Activated CD8-positive, alpha-beta memory T cell treated with anti-CD3 and anti-CD28 coated beads, Interleukin-2, amount 10 ng/mL, durations not matched to agents 7 days and 5 days (primary cell): ENCODE measurements around the gene EEF1A1. TPM values are rescaled to one million over a fixed set of nuclear protein-coding genes. Genes with fewer than 3 reads are reported as not detected.
"Not testable (repeated sequence)": the region's sequence is repeated elsewhere in the genome, so short reads cannot be mapped to it uniquely, and the experiment has no call there.

Source experiments
- ATAC-seq: fragments of 150-1000 bp; cut with Tn5 transposase; one replicate; pipeline ENCODE4 v1.10.0; 2021; ENCODE audit warnings: moderate library complexity
- CTCF ChIA-PET: fragments of 350-600 bp; sonication (Branson Sonifier 250); formaldehyde crosslinking; loops from one replicate; lab custom pipeline; 2021; ENCODE audit warnings: antibody characterized with exemption; lab: Charles Lee
- DNase-seq: peaks from one replicate; pipeline ENCODE4 v3.0.0-alpha.2; 2020
- H3K27ac Mint-ChIP-seq: one replicate; pipeline ENCODE4 v1.8.0; 2021; ENCODE audit warnings: mild to moderate bottlenecking, mixed read lengths
- H3K27me3 Mint-ChIP-seq: one replicate; pipeline ENCODE4 v1.8.0; 2021; ENCODE audit warnings: mixed read lengths
- H3K36me3 Mint-ChIP-seq: one replicate; pipeline ENCODE4 v1.8.0; 2021; ENCODE audit warnings: mild to moderate bottlenecking, mixed read lengths
- H3K4me1 Mint-ChIP-seq: one replicate; pipeline ENCODE4 v1.8.0; 2021; ENCODE audit warnings: mixed read lengths
- H3K4me3 Mint-ChIP-seq: one replicate; pipeline ENCODE4 v1.8.0; 2021; ENCODE audit warnings: mild to moderate bottlenecking, moderate library complexity, mixed read lengths
- H3K9me3 Mint-ChIP-seq: one replicate; pipeline ENCODE4 v1.8.0; 2022; ENCODE audit warnings: low read depth, mixed read lengths
- total RNA-seq, 2 experiments: library from RNA; stranded (reverse); gene quantifications; one replicate each; pipeline ENCODE4 v1.2.3, GENCODE V29; 2021

EEF1A1 gene
- total RNA-seq: 1,000 to 10,000 TPM; 5,026 to 6,984 TPM

- H3K9me3 Mint-ChIP-seq: no peaks in the 10 kb centered on the region
- peak within 1 kb of the TSS; percentile 99 for H3K27ac Mint-ChIP-seq
- H3K4me3 Mint-ChIP-seq: peak within 1 kb of the TSS; percentile 96
- CTCF ChIA-PET: interaction anchor here (0.9 to 5.9 kb wide), 10 partner anchors 18 to 133 kb away, joined by 3 to 42 read pairs (median 5); partner anchors contain the start of genes MTO1 and SLC17A5
- ATAC-seq (peak; percentile 69), DNase-seq (peak; percentile 100)
- H3K36me3 Mint-ChIP-seq: peaks cover 51% of the 10 kb centered on the region
- H3K27me3 Mint-ChIP-seq: no peaks in the 10 kb centered on the region
- peaks cover 47% of the 10 kb centered on the region for H3K4me1 Mint-ChIP-seq
Measured at GRCh38 chr6:73520688-73521350, at the start of gene EEF1A1. TSS of gene EEF1A1 (minus strand) at chr6:73521032. CDS start at chr6:73520026, 1,006 bp downstream.

GRCh38 chr6:73569121-73569520, 48.3 kb upstream of the EEF1A1 start:
- CTCF ChIA-PET: no interaction called here
- ATAC-seq (no peak), DNase-seq (no peak)
- Mint-ChIP-seq H3K4me1 (peaks cover 6% of the 10 kb centered on the region), H3K36me3 (no peaks in the 10 kb centered on the region), H3K27ac (no peak overlapping the region), H3K9me3 (no peaks in the 10 kb centered on the region), H3K27me3 (no peaks in the 10 kb centered on the region), H3K4me3 (no peak overlapping the region)

DNA sequence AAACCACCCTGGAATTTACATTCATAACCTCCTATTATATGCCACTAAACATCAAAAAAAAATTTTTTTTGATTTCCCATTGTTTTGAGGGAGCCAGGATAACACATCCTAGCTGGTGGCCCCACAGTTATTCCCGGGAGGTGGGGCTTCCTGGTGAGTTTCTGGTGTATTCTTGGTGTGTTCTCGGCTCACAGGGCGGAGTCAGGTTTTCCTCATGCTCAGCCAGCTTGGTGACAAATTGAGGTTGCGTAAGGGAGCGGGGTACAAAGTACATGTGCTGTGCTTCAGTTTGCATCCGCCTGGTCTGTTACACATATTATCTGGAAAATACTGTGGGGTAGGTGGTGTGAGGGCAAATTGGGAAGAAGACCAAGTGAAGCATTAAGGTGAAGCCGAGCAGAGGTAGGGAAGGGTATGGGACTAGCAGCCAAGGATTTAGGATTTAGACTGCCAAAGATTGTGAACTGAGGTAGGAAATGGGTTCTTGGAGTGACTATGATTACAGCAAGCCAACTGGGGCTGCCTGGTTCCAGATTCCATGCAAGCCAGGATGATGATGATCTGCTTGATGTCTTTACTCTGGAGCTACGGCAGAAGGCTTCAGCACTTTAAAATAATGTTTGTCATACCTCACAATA, 46.2 kb upstream of the EEF1A1 start:
- Mint-ChIP-seq H3K27me3 (no peaks in the 10 kb centered on the region), H3K4me3 (no peak overlapping the region), H3K9me3 (no peaks in the 10 kb centered on the region), H3K36me3 (no peaks in the 10 kb centered on the region), H3K4me1 (peaks cover 6% of the 10 kb centered on the region), H3K27ac (no peak overlapping the region)
- DNase-seq: no peak
- no peak for ATAC-seq
- CTCF ChIA-PET: interaction anchor here (1.3 kb wide), 1 partner anchor 11 kb away, joined by 4 read pairs; no protein-coding TSS in a partner anchor

DNA sequence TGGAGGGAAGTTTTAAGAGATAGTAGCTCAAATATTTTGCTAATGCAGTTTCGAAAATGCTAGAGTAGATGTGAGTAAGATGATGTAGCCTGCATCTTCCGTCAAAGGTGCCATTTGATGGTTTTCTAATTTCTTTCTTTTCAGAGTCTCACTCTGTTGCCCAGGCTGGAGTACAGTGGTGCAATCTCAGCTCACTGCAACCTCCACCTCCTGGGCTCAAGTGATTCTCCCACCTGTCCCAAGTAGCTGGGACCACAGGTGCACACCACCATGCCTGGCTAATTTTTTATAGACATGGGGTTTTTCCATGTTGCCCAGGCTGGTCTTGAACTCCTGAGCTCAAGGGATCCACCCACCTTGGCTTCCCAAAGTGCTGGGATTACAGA, 45.6 kb upstream of the EEF1A1 start:
- CTCF ChIA-PET: interaction anchor here (0.6 to 1.3 kb wide), 2 partner anchors 12 to 680 kb away, joined by 3 to 4 read pairs; no protein-coding TSS in a partner anchor
- H3K4me1 Mint-ChIP-seq, H3K4me3 Mint-ChIP-seq, H3K27me3 Mint-ChIP-seq, ATAC-seq, DNase-seq, H3K9me3 Mint-ChIP-seq, H3K27ac Mint-ChIP-seq, H3K36me3 Mint-ChIP-seq: not testable (repeated sequence)

- no peak overlapping the region for H3K27ac Mint-ChIP-seq
- CTCF ChIA-PET: interaction anchor here (0.6 to 1.3 kb wide), 2 partner anchors 12 to 680 kb away, joined by 3 to 4 read pairs; no protein-coding TSS in a partner anchor
- no peaks in the 10 kb centered on the region for H3K9me3 Mint-ChIP-seq
- H3K4me3 Mint-ChIP-seq: no peak overlapping the region
- no peak for ATAC-seq
- no peak for DNase-seq
- no peaks in the 10 kb centered on the region for H3K27me3 Mint-ChIP-seq
- no peaks in the 10 kb centered on the region for H3K36me3 Mint-ChIP-seq
- H3K4me1 Mint-ChIP-seq: peaks cover 4% of the 10 kb centered on the region
Measured at GRCh38 chr6:73565767-73566485, 45.1 kb upstream of the EEF1A1 start.

DNA sequence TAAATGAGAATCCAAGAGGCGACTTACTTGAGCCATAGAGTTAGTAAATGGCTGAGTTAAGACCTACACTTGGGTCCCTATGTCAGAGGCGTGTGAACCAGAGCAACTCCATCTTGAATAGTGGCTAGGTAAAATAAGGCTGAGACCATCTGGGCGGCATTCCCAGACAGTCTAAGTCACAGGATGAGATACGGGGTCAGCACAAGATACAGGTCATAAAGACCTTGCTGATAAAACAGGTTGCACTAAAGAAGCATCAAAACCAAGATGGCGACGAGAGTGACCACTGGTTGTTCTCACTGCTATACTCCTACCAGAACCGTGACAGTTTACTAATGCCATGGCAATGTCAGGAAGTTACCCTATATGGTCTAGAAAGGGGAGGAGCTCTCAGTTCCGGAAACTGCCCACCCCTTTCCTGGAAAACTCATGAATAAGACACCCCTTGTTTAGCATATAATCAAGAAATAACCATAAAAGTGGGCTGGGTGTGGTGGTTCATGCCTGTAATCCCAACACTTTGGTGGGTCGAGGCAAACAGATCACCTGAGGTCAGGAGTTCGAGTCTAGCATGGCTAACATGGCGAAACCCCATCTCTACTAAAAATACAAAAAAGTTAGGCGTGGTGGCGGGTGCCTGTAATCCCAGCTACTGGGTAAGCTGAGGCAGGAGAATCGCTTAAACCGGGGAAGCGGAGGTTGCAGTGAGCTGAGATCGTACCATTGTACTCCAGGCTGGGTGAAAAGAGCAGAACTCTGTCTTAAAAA, 43.9 kb upstream of the EEF1A1 start:
- no peaks in the 10 kb centered on the region for H3K9me3 Mint-ChIP-seq
- H3K27ac Mint-ChIP-seq: no peak overlapping the region
- peaks cover 13% of the 10 kb centered on the region for H3K4me1 Mint-ChIP-seq
- no peak for DNase-seq
- no peaks in the 10 kb centered on the region for H3K27me3 Mint-ChIP-seq
- CTCF ChIA-PET: no interaction called here
- no peak overlapping the region for H3K4me3 Mint-ChIP-seq
- no peak for ATAC-seq
- H3K36me3 Mint-ChIP-seq: no peaks in the 10 kb centered on the region

DNA sequence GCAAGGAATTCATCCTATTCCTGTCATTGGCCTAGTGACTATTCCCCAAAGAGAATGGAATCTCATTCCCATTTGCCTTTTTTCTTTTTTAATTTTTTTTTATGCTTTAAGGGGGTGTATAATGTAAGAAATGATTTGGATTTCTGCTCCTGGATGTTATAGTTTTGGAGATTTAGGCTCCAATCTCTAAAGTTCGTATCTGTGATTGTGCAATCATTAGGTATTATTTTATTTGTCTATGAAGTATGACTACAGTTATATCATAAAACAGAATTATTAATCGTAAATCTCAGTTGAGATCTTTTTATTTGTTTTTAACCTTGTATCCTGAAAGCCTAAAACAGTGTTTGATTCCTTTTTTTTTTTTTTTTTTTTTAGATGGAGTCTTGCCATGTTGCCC, 41.7 kb upstream of the EEF1A1 start:
- DNase-seq: no peak
- Mint-ChIP-seq H3K36me3 (no peaks in the 10 kb centered on the region), H3K27ac (no peak overlapping the region), H3K4me3 (no peak overlapping the region), H3K27me3 (no peaks in the 10 kb centered on the region), H3K4me1 (peaks cover 16% of the 10 kb centered on the region), H3K9me3 (no peaks in the 10 kb centered on the region)
- ATAC-seq: no peak
- CTCF ChIA-PET: no interaction called here

DNA sequence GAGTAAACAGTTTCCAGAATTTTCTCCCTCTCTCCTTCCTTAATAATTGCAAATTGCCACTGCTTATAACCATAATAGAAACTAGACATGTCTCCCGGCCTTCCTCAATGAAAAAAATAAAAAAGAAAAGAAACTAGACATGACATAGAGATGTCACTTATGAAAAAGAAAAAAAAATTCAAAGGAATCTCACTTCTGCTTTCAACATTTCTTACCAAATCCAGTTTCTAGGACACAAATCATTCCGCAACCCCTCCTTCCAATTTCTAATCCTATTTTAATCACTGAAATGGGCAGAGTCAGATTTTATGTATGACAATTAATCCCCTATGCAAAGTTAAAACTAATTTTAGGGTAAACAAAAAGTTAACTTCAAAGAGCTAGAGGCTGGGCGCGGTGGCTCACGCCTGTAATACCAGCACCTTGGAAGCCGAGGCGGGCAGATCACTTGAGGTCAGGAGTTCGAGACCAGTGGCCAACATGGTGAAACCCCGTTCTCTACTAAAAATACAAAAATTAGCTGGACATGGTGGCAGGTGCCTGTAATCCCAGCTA, 40.1 kb upstream of the EEF1A1 start:
- no peaks in the 10 kb centered on the region for H3K9me3 Mint-ChIP-seq
- H3K36me3 Mint-ChIP-seq: no peaks in the 10 kb centered on the region
- no peak for ATAC-seq
- no peak for DNase-seq
- CTCF ChIA-PET: interaction anchor here (1.2 kb wide), 1 partner anchor 13 kb away, joined by 3 read pairs; no protein-coding TSS in a partner anchor
- H3K4me1 Mint-ChIP-seq: peaks cover 16% of the 10 kb centered on the region
- no peak overlapping the region for H3K27ac Mint-ChIP-seq
- no peaks in the 10 kb centered on the region for H3K27me3 Mint-ChIP-seq
- no peak overlapping the region for H3K4me3 Mint-ChIP-seq

DNA sequence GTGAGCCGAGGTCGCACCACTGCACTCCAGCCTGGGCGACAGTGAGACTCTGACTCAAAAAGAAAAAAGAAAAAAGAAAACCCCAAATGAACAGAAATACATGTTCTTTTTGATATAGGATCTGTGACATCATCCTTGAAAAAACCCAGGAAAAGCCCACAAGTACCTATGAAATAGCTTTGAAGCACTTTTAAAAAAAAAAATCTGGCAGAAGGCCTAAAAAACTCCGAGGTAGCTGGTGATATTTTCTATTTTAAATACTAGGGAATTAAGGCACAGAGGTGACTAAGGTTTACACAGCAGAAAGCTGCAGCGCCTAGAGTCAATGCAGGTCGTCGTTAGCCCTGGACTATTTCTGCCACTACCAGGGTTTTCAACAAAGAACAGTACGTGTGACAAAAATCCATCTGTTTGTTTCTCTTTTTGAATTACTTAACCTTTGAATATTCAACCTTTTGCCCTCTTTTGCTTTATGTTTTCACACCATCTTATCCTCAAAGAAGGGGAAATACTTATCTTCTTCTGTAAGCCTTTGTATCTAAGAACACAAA, 39.4 kb upstream of the EEF1A1 start:
- ATAC-seq (no peak), DNase-seq (no peak)
- Mint-ChIP-seq H3K4me1 (peaks cover 16% of the 10 kb centered on the region), H3K9me3 (no peaks in the 10 kb centered on the region), H3K27ac (no peak overlapping the region), H3K36me3 (no peaks in the 10 kb centered on the region), H3K27me3 (no peaks in the 10 kb centered on the region), H3K4me3 (no peak overlapping the region)
- CTCF ChIA-PET: no interaction called here

- DNase-seq, H3K36me3 Mint-ChIP-seq, H3K27ac Mint-ChIP-seq, H3K4me3 Mint-ChIP-seq, ATAC-seq, H3K9me3 Mint-ChIP-seq, H3K27me3 Mint-ChIP-seq: not testable (repeated sequence)
- CTCF ChIA-PET: interaction anchor here (1.3 kb wide), 1 partner anchor 26 kb away, joined by 3 read pairs; no protein-coding TSS in a partner anchor
- peaks cover 12% of the 10 kb centered on the region for H3K4me1 Mint-ChIP-seq
Measured at GRCh38 chr6:73559399-73559794, 38.6 kb upstream of the EEF1A1 start.

GRCh38 chr6:73558624-73559398, 38.0 kb upstream of the EEF1A1 start:
- no peaks in the 10 kb centered on the region for H3K27me3 Mint-ChIP-seq
- no peaks in the 10 kb centered on the region for H3K9me3 Mint-ChIP-seq
- H3K4me3 Mint-ChIP-seq: no peak overlapping the region
- ATAC-seq (peak; percentile 23), DNase-seq (no peak)
- peaks cover 12% of the 10 kb centered on the region for H3K4me1 Mint-ChIP-seq
- no peaks in the 10 kb centered on the region for H3K36me3 Mint-ChIP-seq
- CTCF ChIA-PET: interaction anchor here (1.3 kb wide), 1 partner anchor 27 kb away, joined by 3 read pairs; no protein-coding TSS in a partner anchor
- no peak overlapping the region for H3K27ac Mint-ChIP-seq

- H3K9me3 Mint-ChIP-seq: no peaks in the 10 kb centered on the region
- no peak overlapping the region for H3K27ac Mint-ChIP-seq
- H3K4me3 Mint-ChIP-seq: no peak overlapping the region
- CTCF ChIA-PET: no interaction called here
- H3K27me3 Mint-ChIP-seq: no peaks in the 10 kb centered on the region
- no peak for ATAC-seq
- DNase-seq: no peak
- H3K4me1 Mint-ChIP-seq: peaks cover 12% of the 10 kb centered on the region
- H3K36me3 Mint-ChIP-seq: no peaks in the 10 kb centered on the region
Measured at GRCh38 chr6:73556836-73557235, 36.0 kb upstream of the EEF1A1 start.
